ENCODE measurements around the gene PCBP4. TPM values are rescaled to one million over a fixed set of nuclear protein-coding genes. Genes with fewer than 3 reads are reported as not detected.

PCBP4 gene
- total RNA-seq, 2 donors from 2014 or later = 19.6 to 22.4 TPM

DNA sequence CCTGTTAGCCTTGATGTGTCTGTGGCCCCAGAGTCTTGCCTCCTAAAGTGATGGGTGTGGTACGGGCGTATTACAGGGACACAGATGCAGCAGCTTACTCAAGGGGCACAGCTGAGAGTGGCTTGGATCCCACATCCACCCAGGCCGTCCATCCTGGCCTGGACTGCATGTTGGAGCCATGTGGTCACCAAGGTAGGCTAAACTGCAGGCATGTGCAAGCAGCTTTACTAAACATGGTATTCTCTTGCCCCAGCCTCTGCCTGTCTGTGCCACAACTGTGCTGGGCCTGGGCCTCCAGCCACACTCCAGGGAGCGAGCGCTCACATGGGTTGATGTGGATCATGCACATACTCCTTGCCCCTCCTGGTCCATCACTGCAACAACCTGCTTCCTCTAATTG is 18.1 kb downstream of the PCBP4 start:
- no peak for DNase-seq

DNA sequence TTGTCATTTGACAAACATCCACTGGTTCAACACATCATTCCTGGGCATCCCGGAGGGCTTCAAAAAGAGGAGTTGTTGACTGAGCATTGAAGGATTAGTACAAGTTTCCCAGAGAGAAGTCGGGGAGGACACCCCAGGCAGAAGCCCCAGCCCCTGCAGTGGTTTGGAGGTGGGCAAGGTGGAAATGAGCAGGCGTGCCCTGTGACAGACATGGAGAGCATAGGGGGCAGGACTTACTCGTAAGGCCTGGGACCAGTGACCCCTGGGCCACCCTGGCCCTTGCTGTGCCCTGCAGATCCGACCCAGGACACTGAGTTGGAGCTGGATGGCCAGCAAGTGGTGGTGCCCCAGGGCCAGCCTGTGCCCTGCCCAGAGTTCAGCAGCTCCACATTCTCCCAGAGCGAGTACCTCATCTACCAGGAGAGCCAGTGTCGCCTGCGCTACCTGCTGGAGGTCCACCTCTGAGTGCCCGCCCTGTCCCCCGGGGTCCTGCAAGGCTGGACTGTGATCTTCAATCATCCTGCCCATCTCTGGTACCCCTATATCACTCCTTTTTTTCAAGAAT is 19.2 kb downstream of the PCBP4 start:
- no peaks in the 10 kb centered on the region for H3K27me3 ChIP-seq
- no peak overlapping the region for H3K4me3 ChIP-seq
- H3K9me3 ChIP-seq = no peaks in the 10 kb centered on the region
- no peaks in the 10 kb centered on the region for H3K36me3 ChIP-seq
- peaks cover 3% of the 10 kb centered on the region for H3K4me1 ChIP-seq
- H3K27ac ChIP-seq = no peak overlapping the region
- no peak for TF ChIP-seq CTCF (IDR thresholded peaks at IDR 0.05)
- no peak overlapping the region for H3K9ac ChIP-seq (ENCODE audit: low read depth in 2 of 2, low read length in 2 of 2)
- DNase-seq = no peak
- intact Hi-C loops (cut with DNase I) = no loop called here

More for the DNA sequence above, 18.1 kb downstream of the PCBP4 start:
- H3K4me1 ChIP-seq = no peaks in the 10 kb centered on the region
- H3K27ac ChIP-seq = no peak overlapping the region
- no peak overlapping the region for H3K9ac ChIP-seq (ENCODE audit: low read depth in 2 of 2, low read length in 2 of 2)
- no peaks in the 10 kb centered on the region for H3K9me3 ChIP-seq
- H3K4me3 ChIP-seq = no peak overlapping the region
- no peaks in the 10 kb centered on the region for H3K36me3 ChIP-seq
- TF ChIP-seq CTCF (IDR thresholded peaks at IDR 0.05) = no peak
- intact Hi-C loops (cut with DNase I) = no loop called here
- H3K27me3 ChIP-seq = no peaks in the 10 kb centered on the region

GRCh38 chr3:51947215-51947900 is 19.9 kb downstream of the PCBP4 start:
- H3K9ac ChIP-seq (ENCODE audit: low read depth in 2 of 2, low read length in 2 of 2) = no peak overlapping the region
- no peak for DNase-seq
- intact Hi-C loops (cut with DNase I) = no loop called here

DNA sequence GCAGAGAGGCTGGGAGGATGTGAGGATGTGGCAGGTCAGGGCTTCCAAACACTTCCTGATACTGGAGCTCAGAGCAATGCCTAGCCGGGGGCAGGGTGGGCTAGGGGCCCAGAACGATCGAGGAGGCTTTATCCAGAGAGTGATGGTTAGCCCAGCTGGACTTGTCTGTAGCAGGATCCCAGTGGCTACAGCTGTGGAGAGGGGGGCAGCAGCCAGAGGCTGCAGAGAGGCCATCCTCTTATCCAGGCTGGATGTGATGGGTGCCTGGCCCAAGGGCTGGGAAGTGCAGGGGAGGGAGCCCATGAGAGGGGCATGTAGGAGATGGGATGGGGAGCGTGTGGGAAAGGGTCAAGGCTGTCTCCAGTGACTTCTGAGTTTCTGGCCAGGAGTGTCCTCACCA is 20.5 kb downstream of the PCBP4 start:
- Histone ChIP-seq H3K4me3 (no peak overlapping the region), H3K27ac (no peak overlapping the region), H3K27me3 (no peaks in the 10 kb centered on the region), H3K9me3 (no peaks in the 10 kb centered on the region), H3K36me3 (no peaks in the 10 kb centered on the region), H3K9ac (ENCODE audit: low read depth in 2 of 2, low read length in 2 of 2) (no peak overlapping the region), H3K4me1 (peaks cover 8% of the 10 kb centered on the region)
- no peak for DNase-seq
- no peak for TF ChIP-seq CTCF (IDR thresholded peaks at IDR 0.05)
- intact Hi-C loops (cut with DNase I) = no loop called here

More at GRCh38 chr3:51947215-51947900, 19.9 kb downstream of the PCBP4 start:
- Histone ChIP-seq H3K27me3 (no peaks in the 10 kb centered on the region), H3K9me3 (no peaks in the 10 kb centered on the region), H3K4me3 (no peak overlapping the region), H3K4me1 (peaks cover 8% of the 10 kb centered on the region), H3K27ac (no peak overlapping the region), H3K36me3 (no peaks in the 10 kb centered on the region)
- TF ChIP-seq CTCF (IDR thresholded peaks at IDR 0.05) = no peak

DNA sequence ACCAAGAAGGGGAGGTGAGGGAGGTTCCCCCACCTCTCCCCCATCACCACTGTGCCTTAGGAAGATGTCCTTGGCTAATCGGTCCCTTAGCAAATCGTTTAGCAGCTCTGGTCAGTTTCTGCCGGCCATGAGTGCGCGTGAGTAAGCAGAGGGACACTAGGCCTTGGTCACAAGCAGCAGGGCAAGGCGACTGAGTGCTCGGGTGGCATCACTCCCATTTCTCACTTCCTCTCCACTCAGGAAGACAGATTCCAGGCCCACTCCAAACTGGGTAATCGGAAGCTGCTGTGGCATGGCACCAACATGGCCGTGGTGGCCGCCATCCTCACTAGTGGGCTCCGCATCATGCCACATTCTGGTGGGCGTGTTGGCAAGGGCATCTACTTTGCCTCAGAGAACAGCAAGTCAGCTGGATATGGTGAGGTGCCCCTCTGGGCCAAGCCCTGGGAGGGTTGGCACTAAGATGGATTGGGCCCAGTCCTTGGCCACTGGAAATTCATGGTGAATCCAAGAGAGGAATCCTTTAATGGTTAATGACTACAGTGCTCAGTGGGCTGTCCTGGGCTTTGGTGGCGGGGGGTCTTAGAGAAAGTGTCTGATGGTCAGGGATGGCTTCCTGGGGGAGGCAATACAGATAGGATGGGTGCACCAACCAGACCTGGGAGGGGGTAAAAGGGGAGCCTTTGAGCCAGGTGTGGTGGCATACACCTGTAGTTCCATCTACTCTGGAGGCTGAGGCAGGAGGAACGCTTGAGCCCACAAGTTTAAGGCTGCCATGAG is 21.1 kb downstream of the PCBP4 start:
- H3K36me3 ChIP-seq = no peaks in the 10 kb centered on the region
- peaks cover 8% of the 10 kb centered on the region for H3K4me1 ChIP-seq
- H3K27me3 ChIP-seq = no peaks in the 10 kb centered on the region
- intact Hi-C loops (cut with DNase I) = no loop called here
- no peak overlapping the region for H3K4me3 ChIP-seq
- no peak for DNase-seq
- H3K9me3 ChIP-seq = no peaks in the 10 kb centered on the region
- H3K9ac ChIP-seq (ENCODE audit: low read depth in 2 of 2, low read length in 2 of 2) = no peak overlapping the region
- no peak overlapping the region for H3K27ac ChIP-seq
- TF ChIP-seq CTCF (IDR thresholded peaks at IDR 0.05) = no peak

Data from colonic mucosa (tissue), 4 donors.